ENCODE data around the gene GPR132.
"Not testable (repeated sequence)": the region's sequence is repeated elsewhere in the genome, so short reads cannot be mapped to it uniquely, and the experiment has no call there.

Gene GPR132

GRCh38 chr14:105065280-105066228 is at the start of gene GPR132:
Gene GPR132, minus strand, starts transcription at chr14:105065430. Its CDS starts 10,010 bp downstream, at chr14:105055420.
- no peak for DNase-seq

DNA sequence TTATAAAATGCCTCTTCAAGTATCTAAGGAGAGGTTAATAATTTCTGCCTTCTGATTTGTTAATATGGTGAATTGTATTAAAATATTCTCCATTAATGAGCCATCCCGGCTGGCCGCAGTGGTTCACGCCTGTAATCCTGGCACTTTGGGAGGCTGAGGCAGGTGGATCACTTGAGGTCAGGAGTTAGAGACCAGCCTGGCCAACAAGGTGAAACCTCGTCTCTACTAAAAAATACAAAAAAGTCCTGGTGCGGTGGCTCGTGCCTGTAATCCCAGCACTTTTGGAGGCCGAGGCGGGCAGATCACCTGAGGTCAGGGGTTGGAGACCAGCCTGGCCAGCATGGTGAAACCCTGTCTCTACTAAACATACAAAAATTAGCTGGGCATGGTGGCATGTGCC is 44.0 kb upstream of the GPR132 start:
- not testable (repeated sequence) for DNase-seq

GRCh38 chr14:105108516-105108864 is 43.3 kb upstream of the GPR132 start:
- no peak for DNase-seq

GRCh38 chr14:105107781-105108515 is 42.7 kb upstream of the GPR132 start:
- no peak for DNase-seq

GRCh38 chr14:105107351-105107750 is 42.1 kb upstream of the GPR132 start:
- no peak for DNase-seq

DNA sequence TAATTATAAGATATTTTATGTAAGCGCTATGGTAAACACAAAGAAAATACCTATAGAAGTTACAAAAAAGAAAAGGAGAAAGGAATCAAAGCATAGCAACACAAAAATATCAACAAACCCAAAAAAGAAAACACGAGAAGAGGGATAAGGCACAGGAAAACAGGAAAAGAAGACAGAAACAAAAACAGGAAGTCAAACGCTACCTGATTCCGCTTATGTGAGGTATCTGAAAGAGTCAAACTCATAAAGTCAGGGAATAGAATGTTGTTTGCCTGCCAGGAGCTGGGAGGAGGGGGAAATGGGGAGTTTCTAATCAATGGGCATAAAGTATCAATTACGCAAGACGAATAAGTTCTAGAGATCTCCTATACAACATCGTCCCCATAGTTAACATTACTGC is 39.9 kb upstream of the GPR132 start:
- DNase-seq: no peak

DNA sequence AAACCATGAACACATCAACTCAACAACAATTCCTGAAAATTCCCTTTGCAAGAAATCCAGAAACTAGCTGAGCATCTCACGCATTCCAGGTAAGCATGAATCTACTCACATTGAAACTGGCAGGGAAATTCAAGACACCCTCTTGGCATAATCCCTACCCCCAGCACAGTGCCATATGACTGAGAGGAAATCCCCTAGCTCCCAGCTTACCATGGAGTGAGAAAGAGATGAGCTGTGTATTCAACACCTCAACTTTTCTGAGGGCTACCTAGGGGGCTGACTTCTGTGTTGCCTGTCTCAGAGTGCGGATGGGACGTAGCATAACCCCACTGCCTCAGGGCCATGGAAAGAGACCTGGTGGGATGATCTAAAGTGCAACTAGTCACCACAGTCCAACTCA is 37.7 kb upstream of the GPR132 start:
- DNase-seq: no peak

GRCh38 chr14:105102361-105102870 is 37.2 kb upstream of the GPR132 start:
- DNase-seq: no peak

DNA sequence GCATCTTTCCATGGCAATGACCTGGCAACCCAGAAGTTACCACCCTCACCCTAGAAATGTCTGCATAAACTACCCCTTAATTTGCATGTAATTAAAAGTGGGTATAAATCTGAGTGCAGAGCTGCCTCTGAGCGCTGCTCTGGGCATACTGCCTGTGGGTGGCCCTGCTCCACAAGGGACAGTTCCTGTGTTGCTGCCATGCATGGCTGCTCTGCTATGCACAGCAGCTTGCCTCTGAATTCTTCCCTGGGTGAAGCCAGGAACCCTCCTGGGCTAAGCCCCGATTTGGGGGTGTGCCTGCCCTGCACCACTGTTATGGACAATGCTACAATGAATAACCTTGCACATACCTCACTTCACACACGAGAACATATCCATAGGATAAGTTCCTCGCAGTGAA is 35.7 kb upstream of the GPR132 start:
- no peak for DNase-seq

GRCh38 chr14:105099778-105100177 is 34.5 kb upstream of the GPR132 start:
- no peak for DNase-seq

- DNase-seq: no peak
Measured at GRCh38 chr14:105098316-105098715, 33.1 kb upstream of the GPR132 start.

DNA sequence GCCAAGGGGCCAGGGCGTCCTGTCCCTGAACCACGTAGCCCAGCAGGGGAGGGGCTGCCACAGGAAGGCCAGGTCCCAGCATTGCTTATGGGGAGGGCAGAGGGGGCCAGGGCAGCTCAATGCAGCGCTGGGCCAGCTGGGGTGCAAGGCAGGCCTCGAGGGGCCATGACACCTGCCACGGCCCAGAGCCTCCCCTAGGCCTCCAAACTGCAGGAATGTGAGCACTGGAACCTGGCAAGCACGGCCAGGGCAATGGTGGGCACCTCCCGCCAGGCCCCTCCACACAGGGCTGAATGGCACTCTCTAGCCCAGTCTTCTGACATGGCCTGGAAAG is 32.5 kb upstream of the GPR132 start:
- DNase-seq: no peak

DNA sequence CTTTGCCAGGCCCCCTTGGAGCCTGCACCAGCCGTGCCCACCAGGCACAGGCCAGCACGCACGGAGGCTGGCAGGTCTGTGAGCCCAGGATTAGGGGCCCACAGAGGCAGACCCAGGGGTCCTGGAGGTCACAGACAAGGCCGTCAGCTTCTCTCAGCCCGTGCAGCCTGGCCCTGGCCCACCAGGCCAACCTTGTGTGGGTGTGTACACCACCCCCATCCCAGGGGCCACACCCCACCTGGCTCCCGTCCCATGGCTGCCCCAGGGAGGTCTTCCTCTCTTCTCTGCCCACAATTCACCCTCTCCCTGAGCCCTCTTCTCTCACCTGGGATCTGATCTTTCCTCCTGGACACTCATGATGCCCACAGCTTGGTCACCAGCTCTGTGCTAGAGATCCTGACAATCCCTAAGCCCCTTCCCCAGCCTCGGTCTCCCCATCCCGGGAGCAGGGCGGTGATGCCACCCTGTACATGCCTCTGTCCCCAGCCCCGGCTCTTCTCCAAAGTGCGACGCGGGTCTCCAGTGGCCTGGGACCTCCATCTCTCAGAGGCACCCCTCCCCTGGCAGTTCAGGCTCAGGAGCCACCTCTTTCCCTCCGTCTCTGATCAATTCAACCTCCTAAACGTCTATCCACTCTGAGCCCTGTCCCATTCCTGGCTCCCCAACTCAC is 31.1 kb upstream of the GPR132 start:
- no peak for DNase-seq

DNA sequence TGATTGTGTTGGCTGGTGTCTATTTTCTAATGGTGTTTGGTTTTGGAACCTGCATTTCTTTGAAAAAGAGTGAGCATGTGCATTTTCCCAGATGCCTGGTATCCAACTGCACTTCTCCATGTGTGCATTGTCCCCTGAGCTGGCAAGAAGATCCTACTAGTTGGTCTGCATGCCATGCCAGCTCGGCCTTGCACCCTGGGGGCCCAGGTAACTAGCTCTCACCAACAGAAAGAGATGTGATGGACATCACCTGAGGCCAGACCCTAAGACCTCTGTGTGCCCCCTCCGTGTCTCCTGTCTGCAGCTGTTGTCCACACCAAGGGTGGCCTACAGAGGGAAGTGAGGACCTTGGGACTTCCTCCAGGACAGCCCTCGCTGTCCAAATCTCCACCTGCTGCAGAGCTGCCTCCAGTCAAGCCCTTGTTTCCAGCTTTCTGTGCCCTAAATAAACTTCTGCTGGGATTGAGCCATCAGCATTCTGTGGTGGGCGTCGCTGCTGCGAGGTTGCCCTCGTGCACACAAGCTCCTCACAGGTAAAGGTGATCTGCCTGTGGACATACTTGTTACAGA is 30.1 kb upstream of the GPR132 start:
- DNase-seq: no peak

DNA sequence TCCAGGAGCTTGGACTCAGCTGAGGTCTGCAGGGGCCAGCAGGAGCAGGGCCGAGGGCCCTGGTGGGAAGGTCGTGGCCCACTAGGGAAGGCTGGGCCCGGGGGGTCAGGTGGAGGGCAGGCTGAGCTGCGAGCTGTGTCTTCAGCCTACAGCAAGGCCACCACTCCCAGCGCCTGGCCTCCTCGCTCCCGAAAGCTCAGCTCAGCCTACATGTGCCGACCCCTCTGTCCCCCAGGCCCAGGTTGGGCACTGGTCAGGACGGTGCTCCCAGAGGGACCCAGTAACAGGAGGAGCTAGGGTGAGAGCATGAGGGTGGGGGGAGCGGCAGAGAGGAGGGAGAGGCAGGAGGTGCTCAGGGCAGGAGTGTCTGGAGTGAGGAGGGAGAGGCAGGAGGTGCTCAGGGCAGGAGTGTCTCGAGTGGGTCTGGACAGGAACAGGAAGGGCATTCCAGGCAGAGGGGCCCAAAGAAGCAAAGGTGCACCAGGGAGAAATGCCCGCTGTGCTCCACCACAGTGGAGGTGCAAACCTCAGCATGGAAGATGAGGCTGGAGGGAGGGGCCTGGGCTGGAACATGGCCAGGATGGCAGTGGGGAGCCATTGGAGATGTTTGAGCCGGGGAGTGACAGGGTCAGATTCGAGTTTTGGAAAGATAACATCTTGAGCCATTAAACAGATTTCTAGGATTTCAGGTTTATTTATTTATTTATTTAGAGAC is 29.1 kb upstream of the GPR132 start:
- DNase-seq: no peak

GRCh38 chr14:105093431-105094192 is 28.4 kb upstream of the GPR132 start:
- no peak for DNase-seq

DNA sequence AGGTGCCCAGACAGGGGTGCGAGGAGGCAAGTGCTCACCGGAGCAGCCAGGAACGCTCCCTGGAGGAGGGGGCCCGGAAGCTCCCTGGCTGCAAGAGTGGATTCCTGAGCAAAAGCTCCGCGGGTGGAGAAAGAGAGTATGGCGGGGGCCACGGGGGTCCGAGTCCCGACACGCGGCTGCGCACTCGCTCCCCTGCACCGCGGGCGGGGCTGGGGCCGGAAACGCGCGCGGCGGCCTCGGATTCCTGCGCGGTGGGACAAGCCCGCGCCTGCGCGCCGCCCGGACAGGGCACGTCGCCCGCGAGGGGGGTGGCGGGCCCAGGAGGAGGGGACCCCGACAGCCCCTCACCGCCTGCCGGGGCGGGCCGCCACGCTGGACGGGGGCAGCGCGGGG is 27.8 kb upstream of the GPR132 start:
- no peak for DNase-seq

- DNase-seq: no peak
Measured at GRCh38 chr14:105092171-105093037, 27.2 kb upstream of the GPR132 start.

DNA sequence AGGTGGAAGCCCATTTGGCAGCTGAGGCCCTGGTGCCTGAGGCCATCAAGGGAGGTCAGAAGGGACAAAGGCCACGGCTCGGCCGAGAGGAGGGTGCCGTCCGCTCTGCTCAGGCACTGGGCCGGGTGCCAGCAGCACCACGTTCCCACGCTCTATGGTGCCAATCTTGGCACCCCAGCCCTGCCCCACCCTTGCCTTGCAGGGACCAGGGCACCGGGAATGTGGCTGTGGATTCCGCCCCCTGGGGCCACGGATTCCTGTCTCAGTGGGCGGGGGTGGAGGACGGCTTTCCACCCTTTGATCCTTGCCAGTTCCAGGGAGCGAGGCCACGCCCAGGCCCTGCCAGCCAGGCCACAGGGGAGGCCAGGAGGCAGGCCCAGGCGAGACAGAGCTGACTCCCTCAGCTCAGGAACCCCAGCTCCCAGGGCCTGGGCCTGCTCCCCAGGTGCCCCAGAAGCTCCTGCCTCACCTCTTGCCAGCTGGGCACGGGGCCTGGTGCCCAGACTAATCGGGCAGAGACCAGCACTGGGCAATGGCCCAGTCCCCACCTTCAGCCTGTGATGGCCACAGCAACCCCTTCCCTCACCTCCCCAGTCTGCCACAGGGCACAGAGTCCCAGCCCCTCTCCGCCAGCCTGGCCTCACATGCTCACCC is 26.4 kb upstream of the GPR132 start:
- DNase-seq: no peak

DNA sequence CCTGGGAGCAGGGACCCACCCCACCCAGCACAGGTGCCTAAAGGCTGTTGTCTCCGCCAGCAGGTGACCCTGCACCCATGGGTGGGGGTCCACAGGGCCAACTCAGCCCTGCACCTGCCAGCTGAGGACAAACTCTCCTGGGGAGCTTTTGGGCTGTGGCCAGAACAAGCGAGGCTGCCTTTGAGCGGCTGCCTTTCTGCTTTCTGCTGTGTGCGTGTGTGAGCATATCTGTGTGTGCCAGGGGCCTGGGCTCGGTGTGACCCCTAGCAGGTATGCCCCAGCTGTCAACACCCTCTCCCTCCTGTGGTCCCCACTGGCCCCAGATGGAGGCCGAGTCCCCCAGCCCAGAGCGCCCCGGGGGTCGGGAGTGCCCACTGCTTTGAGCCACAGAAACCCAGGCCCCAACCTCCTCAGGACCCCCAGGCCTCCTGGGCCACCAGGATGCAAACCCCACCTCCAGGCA is 25.9 kb upstream of the GPR132 start:
- DNase-seq: no peak
